NCI-H1930 (cell line): ENCODE results near the gene KANK4.
"Not testable (repeated sequence)": the region's sequence is repeated elsewhere in the genome, so short reads cannot be mapped to it uniquely, and the experiment has no call there.

Source experiments
- DNase-seq, 2 experiments: peaks; one replicate each; lab custom pipeline; 2025; lab: John Stamatoyannopoulos, UW

The KANK4 gene

GRCh38 chr1:62237950-62238374 lies 81.3 kb downstream of the KANK4 start:
- DNase-seq = no peak

GRCh38 chr1:62237361-62237760 lies 81.9 kb downstream of the KANK4 start:
- DNase-seq = no peak

GRCh38 chr1:62235576-62235975 lies 83.7 kb downstream of the KANK4 start:
- DNase-seq = no peak

- no peak for DNase-seq
Measured at GRCh38 chr1:62234688-62235087, 84.5 kb downstream of the KANK4 start.

GRCh38 chr1:62233926-62234450 lies 85.2 kb downstream of the KANK4 start:
- no peak for DNase-seq

GRCh38 chr1:62232871-62233278 lies 86.4 kb downstream of the KANK4 start:
- no peak for DNase-seq

- DNase-seq = no peak
Measured at GRCh38 chr1:62230718-62231117, 88.5 kb downstream of the KANK4 start.

- DNase-seq = no peak
Measured at GRCh38 chr1:62229932-62230331, 89.3 kb downstream of the KANK4 start.

GRCh38 chr1:62229468-62229867 lies 89.8 kb downstream of the KANK4 start:
- DNase-seq = no peak

GRCh38 chr1:62228883-62229187 lies 90.4 kb downstream of the KANK4 start:
- no peak for DNase-seq

- no peak for DNase-seq
Measured at GRCh38 chr1:62228136-62228882, 90.9 kb downstream of the KANK4 start.

- no peak for DNase-seq
Measured at GRCh38 chr1:62227496-62227895, 91.7 kb downstream of the KANK4 start.

- DNase-seq = no peak
Measured at GRCh38 chr1:62224182-62224581, 95.1 kb downstream of the KANK4 start.

GRCh38 chr1:62222321-62222720 lies 96.9 kb downstream of the KANK4 start:
- DNase-seq = no peak

GRCh38 chr1:62221171-62221570 lies 98.1 kb downstream of the KANK4 start:
- DNase-seq = no peak

GRCh38 chr1:62220456-62220855 lies 98.8 kb downstream of the KANK4 start:
- DNase-seq = not testable (repeated sequence)

GRCh38 chr1:62218604-62219003 lies 100.6 kb downstream of the KANK4 start:
- no peak for DNase-seq

GRCh38 chr1:62213075-62213914 lies 105.9 kb downstream of the KANK4 start:
- no peak for DNase-seq

GRCh38 chr1:62212411-62212810 lies 106.8 kb downstream of the KANK4 start:
- DNase-seq = no peak

- no peak for DNase-seq
Measured at GRCh38 chr1:62210960-62211359, 108.3 kb downstream of the KANK4 start.

GRCh38 chr1:62209931-62210595 lies 109.2 kb downstream of the KANK4 start:
- DNase-seq = no peak

- no peak for DNase-seq
Measured at GRCh38 chr1:62208970-62209369, 110.3 kb downstream of the KANK4 start.

GRCh38 chr1:62208087-62208486 lies 111.1 kb downstream of the KANK4 start:
- no peak for DNase-seq
